HepG2 (cell line): ENCODE data around the gene DPM2. TPM values are rescaled to one million over a fixed set of nuclear protein-coding genes. Genes with fewer than 3 reads are reported as not detected.

Source experiments
- CENPT ChIP-seq: sonication (generic); formaldehyde crosslinking; IDR thresholded peaks from 2 replicates; pipeline ENCODE4 v1.8.0; 2022; ENCODE audit warnings: low read depth, mild to moderate bottlenecking, moderate library complexity, missing genetic modification reagents
- CREM ChIP-seq, 2 experiments: sonication (generic) in 1 of 2; formaldehyde crosslinking in 1 of 2; IDR thresholded peaks; 2 replicates each; pipeline versions ENCODE4 v1.4.0 to v1.6.1; 2016 to 2020; ENCODE audit warnings: antibody characterized with exemption in 1 of 2, mild to moderate bottlenecking in 1 of 2, missing genetic modification reagents in 1 of 2
- MIXL1 ChIP-seq: IDR thresholded peaks from 2 replicates; pipeline ENCODE4 v1.6.1; 2016
- MXD4 ChIP-seq: IDR thresholded peaks from 2 replicates; pipeline ENCODE4 v1.6.1; 2016; ENCODE audit warnings: mild to moderate bottlenecking, missing biosample characterization, missing genetic modification reagents
- NFATC3 ChIP-seq: sonication (generic); formaldehyde crosslinking; IDR thresholded peaks from 2 replicates; pipeline ENCODE4 v1.5.1; 2020; ENCODE audit warnings: mild to moderate bottlenecking, missing genetic modification reagents
- PITX1 ChIP-seq: sonication (generic); formaldehyde crosslinking; IDR thresholded peaks from 2 replicates; pipeline ENCODE4 v1.5.1; 2020; ENCODE audit warnings: mild to moderate bottlenecking, missing genetic modification reagents
- ZBTB8A ChIP-seq: sonication (generic); formaldehyde crosslinking; IDR thresholded peaks from 2 replicates; pipeline ENCODE4 v1.4.0; 2020; ENCODE audit warnings: mild to moderate bottlenecking, low read depth, missing genetic modification reagents, borderline replicate concordance
- ZNF552 ChIP-seq: sonication (generic); formaldehyde crosslinking; IDR thresholded peaks from 2 replicates; pipeline ENCODE4 v1.9.0; 2022; ENCODE audit warnings: missing genetic modification reagents, mild to moderate bottlenecking, borderline replicate concordance
- ZNF841 ChIP-seq: sonication (generic); formaldehyde crosslinking; IDR thresholded peaks from 2 replicates; pipeline ENCODE4 v1.8.1; 2023; ENCODE audit warnings: missing genetic modification reagents, borderline replicate concordance
- polyA plus RNA-seq, 8 experiments: library from polyadenylated mRNA; depleted of rRNA in 3 of 8; stranded (reverse) in 7 of 8; unstranded in 1 of 8; fragments of >200 nt; fragmentation: Illumina TruSeq in 4 of 8; extraction: Trizol in 4 of 8; gene quantifications; 2 replicates each; pipeline versions ENCODE4 v1.2.1 to v1.2.3, GENCODE V29; 2011 to 2016; ENCODE audit warnings: low read depth in 4 of 8, missing spikeins in 1 of 8, mixed read lengths in 1 of 8; ENCODE audit not compliant: insufficient read depth in 1 of 8
- total RNA-seq, 5 experiments: library from RNA; depleted of rRNA; stranded (reverse); fragments of >200 nt; fragmentation: Illumina TruSeq; extraction: Trizol; gene quantifications; 2 replicates each; pipeline ENCODE4 v1.2.3, GENCODE V29; 2016; ENCODE audit warnings: low read depth in 1 of 5
- TF ChIP-seq, protein P1 (sequence below): sonication (generic); formaldehyde crosslinking; IDR thresholded peaks from 2 replicates; pipeline ENCODE4 v1.8.0; 2022; ENCODE audit warnings: mild to moderate bottlenecking, missing genetic modification reagents; ENCODE audit not compliant: insufficient replicate concordance
- TF ChIP-seq, protein P2 (sequence below): sonication (generic); formaldehyde crosslinking; IDR thresholded peaks from 2 replicates; pipeline ENCODE4 v1.5.1; 2020; ENCODE audit warnings: mild to moderate bottlenecking, missing genetic modification reagents
- TF ChIP-seq, protein P3 (sequence below): IDR thresholded peaks from 2 replicates; pipeline ENCODE4 v1.4.0; 2020; ENCODE audit warnings: mild to moderate bottlenecking, missing genetic modification reagents
- TF ChIP-seq, protein P4 (sequence below): sonication (generic); formaldehyde crosslinking; IDR thresholded peaks from 2 replicates; pipeline ENCODE4 v1.5.0; 2020; ENCODE audit warnings: missing genetic modification reagents
- TF ChIP-seq, protein P5 (sequence below): sonication (generic); formaldehyde crosslinking; IDR thresholded peaks from 2 replicates; pipeline ENCODE4 v1.4.0; 2020; ENCODE audit warnings: missing genetic modification reagents

Gene DPM2
- total and polyA plus RNA-seq, 2 of the 13 experiments (the other 11 are each of a cell fraction or from before 2014, with no cell fraction given): 24.8 to 35.3 TPM

DNA sequence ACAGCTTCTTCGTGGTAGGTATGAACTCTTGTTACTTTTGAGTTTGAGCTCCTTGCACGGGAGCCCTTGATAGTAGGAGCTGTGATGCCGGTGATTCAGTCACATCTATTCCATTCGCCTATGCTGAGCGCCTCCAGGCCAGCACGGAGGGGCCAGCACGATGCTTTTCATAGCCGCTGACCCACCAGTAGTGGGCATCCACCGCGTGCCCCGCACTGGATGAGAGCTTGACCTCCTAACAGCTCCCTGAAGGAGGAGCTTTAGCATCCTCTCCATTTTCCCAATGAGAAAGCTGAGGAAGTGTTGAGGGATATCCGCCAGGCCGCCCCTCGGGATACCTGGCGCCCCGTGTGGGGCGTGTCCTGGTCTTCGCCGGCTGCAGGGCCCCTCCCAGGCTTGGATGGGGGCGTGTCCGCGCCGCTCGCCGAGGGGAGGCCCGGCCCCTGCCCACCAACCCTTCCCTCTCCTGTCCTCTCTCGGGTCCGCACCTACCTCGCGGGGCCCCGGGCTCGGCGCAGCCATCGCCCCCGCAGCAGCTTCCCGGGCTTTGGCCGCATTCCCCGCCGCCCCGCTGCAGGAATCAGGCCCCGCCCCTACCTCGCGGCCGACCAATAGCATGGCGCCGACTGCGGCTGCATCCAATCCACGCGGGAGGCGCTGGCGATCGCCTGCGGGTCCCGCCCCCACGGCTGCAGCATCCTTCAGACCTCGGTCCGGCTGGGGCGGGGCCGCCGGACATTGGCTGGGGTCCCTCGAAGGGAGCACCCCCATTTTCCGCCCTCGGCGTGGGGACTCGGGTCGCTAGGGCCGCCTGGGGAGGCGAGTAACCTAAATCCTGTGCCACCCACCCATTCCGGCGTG, 7.2 kb downstream of the DPM2 start, which contains the start of gene PIP5KL1 (continued):
- TF ChIP-seq, protein P1, sequence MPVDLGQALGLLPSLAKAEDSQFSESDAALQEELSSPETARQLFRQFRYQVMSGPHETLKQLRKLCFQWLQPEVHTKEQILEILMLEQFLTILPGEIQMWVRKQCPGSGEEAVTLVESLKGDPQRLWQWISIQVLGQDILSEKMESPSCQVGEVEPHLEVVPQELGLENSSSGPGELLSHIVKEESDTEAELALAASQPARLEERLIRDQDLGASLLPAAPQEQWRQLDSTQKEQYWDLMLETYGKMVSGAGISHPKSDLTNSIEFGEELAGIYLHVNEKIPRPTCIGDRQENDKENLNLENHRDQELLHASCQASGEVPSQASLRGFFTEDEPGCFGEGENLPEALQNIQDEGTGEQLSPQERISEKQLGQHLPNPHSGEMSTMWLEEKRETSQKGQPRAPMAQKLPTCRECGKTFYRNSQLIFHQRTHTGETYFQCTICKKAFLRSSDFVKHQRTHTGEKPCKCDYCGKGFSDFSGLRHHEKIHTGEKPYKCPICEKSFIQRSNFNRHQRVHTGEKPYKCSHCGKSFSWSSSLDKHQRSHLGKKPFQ: no peak
- no peak for TF ChIP-seq NFATC3 (CRISPR knock-in tag)
- TF ChIP-seq MXD4 (CRISPR knock-in tag): no peak; the same call in 1 of the 2 replicates
- TF ChIP-seq ZNF841 (CRISPR knock-in tag): no peak
- TF ChIP-seq PITX1 (CRISPR knock-in tag): no peak
- TF ChIP-seq, protein P2, sequence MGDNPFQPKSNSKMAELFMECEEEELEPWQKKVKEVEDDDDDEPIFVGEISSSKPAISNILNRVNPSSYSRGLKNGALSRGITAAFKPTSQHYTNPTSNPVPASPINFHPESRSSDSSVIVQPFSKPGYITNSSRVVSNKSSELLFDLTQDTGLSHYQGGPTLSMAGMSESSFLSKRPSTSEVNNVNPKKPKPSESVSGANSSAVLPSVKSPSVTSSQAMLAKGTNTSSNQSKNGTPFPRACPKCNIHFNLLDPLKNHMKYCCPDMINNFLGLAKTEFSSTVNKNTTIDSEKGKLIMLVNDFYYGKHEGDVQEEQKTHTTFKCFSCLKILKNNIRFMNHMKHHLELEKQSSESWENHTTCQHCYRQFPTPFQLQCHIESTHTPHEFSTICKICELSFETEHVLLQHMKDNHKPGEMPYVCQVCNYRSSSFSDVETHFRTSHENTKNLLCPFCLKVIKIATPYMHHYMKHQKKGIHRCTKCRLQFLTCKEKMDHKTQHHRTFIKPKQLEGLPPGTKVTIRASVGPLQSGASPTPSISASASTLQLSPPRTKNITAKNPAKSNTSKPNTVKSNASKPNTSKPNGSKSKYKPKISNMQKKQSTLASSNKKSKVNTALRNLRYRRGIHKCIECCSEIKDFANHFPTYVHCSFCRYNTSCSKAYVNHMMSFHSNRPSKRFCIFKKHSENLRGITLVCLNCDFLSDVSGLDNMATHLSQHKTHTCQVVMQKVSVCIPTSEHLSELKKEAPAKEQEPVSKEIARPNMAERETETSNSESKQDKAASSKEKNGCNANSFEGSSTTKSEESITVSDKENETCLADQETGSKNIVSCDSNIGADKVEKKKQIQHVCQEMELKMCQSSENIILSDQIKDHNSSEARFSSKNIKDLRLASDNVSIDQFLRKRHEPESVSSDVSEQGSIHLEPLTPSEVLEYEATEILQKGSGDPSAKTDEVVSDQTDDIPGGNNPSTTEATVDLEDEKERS: no peak
- no peak for TF ChIP-seq ZBTB8A (CRISPR knock-in tag)
- no peak for TF ChIP-seq ZNF552 (CRISPR knock-in tag)
- TF ChIP-seq, protein P3, sequence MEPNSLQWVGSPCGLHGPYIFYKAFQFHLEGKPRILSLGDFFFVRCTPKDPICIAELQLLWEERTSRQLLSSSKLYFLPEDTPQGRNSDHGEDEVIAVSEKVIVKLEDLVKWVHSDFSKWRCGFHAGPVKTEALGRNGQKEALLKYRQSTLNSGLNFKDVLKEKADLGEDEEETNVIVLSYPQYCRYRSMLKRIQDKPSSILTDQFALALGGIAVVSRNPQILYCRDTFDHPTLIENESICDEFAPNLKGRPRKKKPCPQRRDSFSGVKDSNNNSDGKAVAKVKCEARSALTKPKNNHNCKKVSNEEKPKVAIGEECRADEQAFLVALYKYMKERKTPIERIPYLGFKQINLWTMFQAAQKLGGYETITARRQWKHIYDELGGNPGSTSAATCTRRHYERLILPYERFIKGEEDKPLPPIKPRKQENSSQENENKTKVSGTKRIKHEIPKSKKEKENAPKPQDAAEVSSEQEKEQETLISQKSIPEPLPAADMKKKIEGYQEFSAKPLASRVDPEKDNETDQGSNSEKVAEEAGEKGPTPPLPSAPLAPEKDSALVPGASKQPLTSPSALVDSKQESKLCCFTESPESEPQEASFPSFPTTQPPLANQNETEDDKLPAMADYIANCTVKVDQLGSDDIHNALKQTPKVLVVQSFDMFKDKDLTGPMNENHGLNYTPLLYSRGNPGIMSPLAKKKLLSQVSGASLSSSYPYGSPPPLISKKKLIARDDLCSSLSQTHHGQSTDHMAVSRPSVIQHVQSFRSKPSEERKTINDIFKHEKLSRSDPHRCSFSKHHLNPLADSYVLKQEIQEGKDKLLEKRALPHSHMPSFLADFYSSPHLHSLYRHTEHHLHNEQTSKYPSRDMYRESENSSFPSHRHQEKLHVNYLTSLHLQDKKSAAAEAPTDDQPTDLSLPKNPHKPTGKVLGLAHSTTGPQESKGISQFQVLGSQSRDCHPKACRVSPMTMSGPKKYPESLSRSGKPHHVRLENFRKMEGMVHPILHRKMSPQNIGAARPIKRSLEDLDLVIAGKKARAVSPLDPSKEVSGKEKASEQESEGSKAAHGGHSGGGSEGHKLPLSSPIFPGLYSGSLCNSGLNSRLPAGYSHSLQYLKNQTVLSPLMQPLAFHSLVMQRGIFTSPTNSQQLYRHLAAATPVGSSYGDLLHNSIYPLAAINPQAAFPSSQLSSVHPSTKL (CRISPR knock-in tag): no peak; the same call in 1 of the 2 replicates
- no peak for TF ChIP-seq CREM (IDR thresholded peaks at IDR 0.05)
- no peak for TF ChIP-seq CREM (CRISPR knock-in tag; IDR thresholded peaks at IDR 0.05)
- TF ChIP-seq CENPT (CRISPR knock-in tag): no peak
- TF ChIP-seq, protein P4, sequence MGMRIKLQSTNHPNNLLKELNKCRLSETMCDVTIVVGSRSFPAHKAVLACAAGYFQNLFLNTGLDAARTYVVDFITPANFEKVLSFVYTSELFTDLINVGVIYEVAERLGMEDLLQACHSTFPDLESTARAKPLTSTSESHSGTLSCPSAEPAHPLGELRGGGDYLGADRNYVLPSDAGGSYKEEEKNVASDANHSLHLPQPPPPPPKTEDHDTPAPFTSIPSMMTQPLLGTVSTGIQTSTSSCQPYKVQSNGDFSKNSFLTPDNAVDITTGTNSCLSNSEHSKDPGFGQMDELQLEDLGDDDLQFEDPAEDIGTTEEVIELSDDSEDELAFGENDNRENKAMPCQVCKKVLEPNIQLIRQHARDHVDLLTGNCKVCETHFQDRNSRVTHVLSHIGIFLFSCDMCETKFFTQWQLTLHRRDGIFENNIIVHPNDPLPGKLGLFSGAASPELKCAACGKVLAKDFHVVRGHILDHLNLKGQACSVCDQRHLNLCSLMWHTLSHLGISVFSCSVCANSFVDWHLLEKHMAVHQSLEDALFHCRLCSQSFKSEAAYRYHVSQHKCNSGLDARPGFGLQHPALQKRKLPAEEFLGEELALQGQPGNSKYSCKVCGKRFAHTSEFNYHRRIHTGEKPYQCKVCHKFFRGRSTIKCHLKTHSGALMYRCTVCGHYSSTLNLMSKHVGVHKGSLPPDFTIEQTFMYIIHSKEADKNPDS (CRISPR knock-in tag): no peak
- TF ChIP-seq, protein P5, sequence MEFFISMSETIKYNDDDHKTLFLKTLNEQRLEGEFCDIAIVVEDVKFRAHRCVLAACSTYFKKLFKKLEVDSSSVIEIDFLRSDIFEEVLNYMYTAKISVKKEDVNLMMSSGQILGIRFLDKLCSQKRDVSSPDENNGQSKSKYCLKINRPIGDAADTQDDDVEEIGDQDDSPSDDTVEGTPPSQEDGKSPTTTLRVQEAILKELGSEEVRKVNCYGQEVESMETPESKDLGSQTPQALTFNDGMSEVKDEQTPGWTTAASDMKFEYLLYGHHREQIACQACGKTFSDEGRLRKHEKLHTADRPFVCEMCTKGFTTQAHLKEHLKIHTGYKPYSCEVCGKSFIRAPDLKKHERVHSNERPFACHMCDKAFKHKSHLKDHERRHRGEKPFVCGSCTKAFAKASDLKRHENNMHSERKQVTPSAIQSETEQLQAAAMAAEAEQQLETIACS: no peak
- TF ChIP-seq MIXL1 (CRISPR knock-in tag): no peak
